Thyroid gland (tissue), 4 donors: ENCODE data around the gene EDNRB.

Source experiments
- POLR2A ChIP-seq, 2 donors: fragments of 450-650 bp; IDR thresholded peaks; one replicate each; pipeline ENCODE4 v1.6.1; 2017; ENCODE audit warnings: antibody characterized with exemption in 2 of 2, mild to moderate bottlenecking in 2 of 2, moderate library complexity in 1 of 2
- TF ChIP-seq, protein P1 (sequence below), 6 experiments: fragments of 200-600 bp in 3 of 6; fragments of 450-650 bp in 3 of 6; sonication (generic) in 3 of 6; IDR thresholded peaks; one replicate each; pipeline ENCODE4 v1.5.1; 2016 to 2019; ENCODE audit warnings: antibody characterized with exemption in 6 of 6, mild to moderate bottlenecking in 2 of 6, inconsistent platforms in 1 of 6, moderate library complexity in 1 of 6

DNA sequence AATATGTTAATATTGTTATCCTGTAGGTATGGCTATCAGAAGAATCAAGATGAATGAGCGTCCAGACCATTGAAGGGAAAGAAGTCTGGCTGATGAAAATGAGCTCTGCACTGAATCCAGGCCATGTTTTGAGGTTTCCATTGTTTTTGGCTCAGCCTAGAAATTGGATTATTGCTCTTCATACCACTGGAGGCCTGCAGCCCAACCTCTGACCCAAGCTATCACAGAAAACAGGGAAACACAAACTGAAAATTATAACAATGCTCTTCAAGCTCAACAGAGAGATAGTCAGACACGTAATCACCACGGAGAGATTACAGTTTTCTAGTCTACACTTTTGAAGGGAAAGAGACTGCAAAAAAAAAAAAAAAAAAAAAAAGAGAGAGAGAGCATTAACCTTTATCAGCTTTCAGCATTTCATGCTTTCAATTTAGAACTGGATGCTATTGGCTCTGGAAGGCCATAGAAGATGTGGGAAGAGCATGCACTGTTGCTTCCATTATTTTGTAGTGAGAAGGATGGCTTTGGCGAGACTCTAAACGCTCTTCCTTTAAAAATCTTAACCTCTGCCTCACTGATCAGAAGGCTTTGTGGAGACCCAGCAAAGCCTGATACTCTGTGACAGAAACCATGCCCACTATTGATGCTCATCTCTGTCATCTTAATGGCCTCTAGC is 10.8 kb downstream of the EDNRB start:
- TF ChIP-seq, protein P1, sequence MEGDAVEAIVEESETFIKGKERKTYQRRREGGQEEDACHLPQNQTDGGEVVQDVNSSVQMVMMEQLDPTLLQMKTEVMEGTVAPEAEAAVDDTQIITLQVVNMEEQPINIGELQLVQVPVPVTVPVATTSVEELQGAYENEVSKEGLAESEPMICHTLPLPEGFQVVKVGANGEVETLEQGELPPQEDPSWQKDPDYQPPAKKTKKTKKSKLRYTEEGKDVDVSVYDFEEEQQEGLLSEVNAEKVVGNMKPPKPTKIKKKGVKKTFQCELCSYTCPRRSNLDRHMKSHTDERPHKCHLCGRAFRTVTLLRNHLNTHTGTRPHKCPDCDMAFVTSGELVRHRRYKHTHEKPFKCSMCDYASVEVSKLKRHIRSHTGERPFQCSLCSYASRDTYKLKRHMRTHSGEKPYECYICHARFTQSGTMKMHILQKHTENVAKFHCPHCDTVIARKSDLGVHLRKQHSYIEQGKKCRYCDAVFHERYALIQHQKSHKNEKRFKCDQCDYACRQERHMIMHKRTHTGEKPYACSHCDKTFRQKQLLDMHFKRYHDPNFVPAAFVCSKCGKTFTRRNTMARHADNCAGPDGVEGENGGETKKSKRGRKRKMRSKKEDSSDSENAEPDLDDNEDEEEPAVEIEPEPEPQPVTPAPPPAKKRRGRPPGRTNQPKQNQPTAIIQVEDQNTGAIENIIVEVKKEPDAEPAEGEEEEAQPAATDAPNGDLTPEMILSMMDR (IDR thresholded peaks at IDR 0.05): no peak
- TF ChIP-seq POLR2A (IDR thresholded peaks at IDR 0.05): no peak
